Kidney (tissue), 14 donors: ENCODE measurements around the gene COQ10B. TPM values are rescaled to one million over a fixed set of nuclear protein-coding genes. Genes with fewer than 3 reads are reported as not detected.

Experiments used
- DNase-seq, 5 donors: peaks; one replicate each; pipeline ENCODE4 v3.0.0-alpha.2; 2013 to 2020
- FAIRE-seq: peaks from 2 replicates; lab custom pipeline; 2012; peaks lifted over from hg19 to GRCh38; lab: Jason Lieb, UNC
- H3K27ac ChIP-seq, 2 donors: one replicate each; pipeline ENCODE4 v1.7.0; 2013; ENCODE audit warnings: low read depth in 2 of 2, low read length in 2 of 2, inconsistent platforms in 1 of 2
- H3K27me3 ChIP-seq: one replicate; pipeline ENCODE4 v1.7.1; 2013; ENCODE audit warnings: low read length, inconsistent platforms; ENCODE audit not compliant: control insufficient read depth, insufficient read depth
- H3K36me3 ChIP-seq, 3 donors: one replicate each; pipeline versions ENCODE4 v1.7.0 to v1.7.1; 2013; ENCODE audit warnings: low read length in 3 of 3, control low read depth in 1 of 3, inconsistent platforms in 1 of 3; ENCODE audit not compliant: insufficient read depth in 3 of 3, control insufficient read depth in 2 of 3
- H3K4me1 ChIP-seq, 3 donors: one replicate each; pipeline versions ENCODE4 v1.7.0 to v1.7.1; 2013; ENCODE audit warnings: low read length in 3 of 3, inconsistent platforms in 1 of 3, low read depth in 1 of 3; ENCODE audit not compliant: control insufficient read depth in 2 of 3, insufficient read depth in 2 of 3
- H3K4me3 ChIP-seq, 3 donors: one replicate each; pipeline versions ENCODE4 v1.7.0 to v1.8.1; 2013; ENCODE audit warnings: low read length in 3 of 3, control low read depth in 1 of 3, inconsistent platforms in 1 of 3
- H3K9ac ChIP-seq, 3 donors: one replicate each; pipeline versions ENCODE4 v1.7.0 to v1.7.1; 2013; ENCODE audit warnings: low read length in 3 of 3, control low read depth in 1 of 3, inconsistent platforms in 1 of 3
- H3K9me3 ChIP-seq, 3 donors: one replicate each; pipeline versions ENCODE4 v1.7.0 to v1.7.1; 2013; ENCODE audit warnings: low read length in 3 of 3, control low read depth in 1 of 3, inconsistent platforms in 1 of 3; ENCODE audit not compliant: control insufficient read depth in 2 of 3, insufficient read depth in 1 of 3
- intact Hi-C: fragments of 100-400 bp; cut with DNase I; formaldehyde crosslinking; loops from one replicate; pipeline ENCODE4 v1.11.1; 2022
- polyA plus RNA-seq: library from polyadenylated mRNA; stranded (reverse); fragments of 350-450 nt; fragmentation: Illumina TruSeq; extraction: RNeasy Lipid Tissue Mini Kit (QIAGEN cat#74804); gene quantifications from one replicate; pipeline ENCODE4 v1.2.3, GENCODE V29; 2014; ENCODE audit warnings: low read depth, low replicate concordance; ENCODE audit not compliant: insufficient read depth
- total RNA-seq: library from RNA; stranded (reverse); fragmentation: NEBNext Ultra II Directional; extraction: Animal tissue kit (Norgen Biotek cat#: 25700); gene quantifications from one replicate; pipeline ENCODE4 v1.2.1, GENCODE V29; 2021
- TF ChIP-seq, protein P1 (sequence below): IDR thresholded peaks from 3 replicates; pipeline ENCODE4 v1.5.1; 2012; ENCODE audit warnings: mild to moderate bottlenecking, moderate library complexity, borderline replicate concordance; ENCODE audit not compliant: insufficient read depth; ENCODE audit errors: extremely low read depth
- donor health status: control.
- donor health status: control.
- donor health status: control.
- donor health status: control.
- donor health status: control.
- donor health status: DM: yes; HTN: yes; CAD: no.
- donor health status: Normal renal cell carcinoma (clear cell type).

COQ10B gene
- total and polyA plus RNA-seq, 2 donors from 2014 or later: 28.6 to 31.2 TPM

DNA sequence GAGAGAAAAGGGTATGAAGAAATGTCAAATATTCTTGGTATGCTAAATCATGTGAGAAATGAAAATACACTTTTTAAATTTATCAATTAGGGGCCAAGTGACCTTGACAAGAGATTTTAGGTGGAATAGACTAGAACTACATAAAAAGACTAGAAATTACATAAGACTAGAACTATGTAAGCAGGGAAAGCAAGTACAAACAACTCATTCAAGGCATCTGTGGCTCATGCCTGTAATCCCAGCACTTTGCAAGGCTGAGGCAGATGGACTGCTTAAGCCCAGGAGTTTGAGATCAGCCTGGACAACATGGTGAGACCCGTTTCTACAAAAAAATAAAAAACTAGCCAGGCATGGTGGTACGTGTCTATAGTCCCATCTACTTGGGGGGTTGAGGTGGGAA, 38.8 kb upstream of the COQ10B start:
- H3K27ac ChIP-seq: no peak overlapping the region
- no peaks in the 10 kb centered on the region for H3K4me1 ChIP-seq
- FAIRE-seq (no peak), DNase-seq (no peak)
- H3K36me3 ChIP-seq: peaks cover 22 to 61% (median 35%) of the 10 kb centered on the region in 3 donors
- intact Hi-C loops: no loop called here
- no peak overlapping the region for H3K4me3 ChIP-seq
- no peak overlapping the region for H3K9ac ChIP-seq
- TF ChIP-seq, protein P1, sequence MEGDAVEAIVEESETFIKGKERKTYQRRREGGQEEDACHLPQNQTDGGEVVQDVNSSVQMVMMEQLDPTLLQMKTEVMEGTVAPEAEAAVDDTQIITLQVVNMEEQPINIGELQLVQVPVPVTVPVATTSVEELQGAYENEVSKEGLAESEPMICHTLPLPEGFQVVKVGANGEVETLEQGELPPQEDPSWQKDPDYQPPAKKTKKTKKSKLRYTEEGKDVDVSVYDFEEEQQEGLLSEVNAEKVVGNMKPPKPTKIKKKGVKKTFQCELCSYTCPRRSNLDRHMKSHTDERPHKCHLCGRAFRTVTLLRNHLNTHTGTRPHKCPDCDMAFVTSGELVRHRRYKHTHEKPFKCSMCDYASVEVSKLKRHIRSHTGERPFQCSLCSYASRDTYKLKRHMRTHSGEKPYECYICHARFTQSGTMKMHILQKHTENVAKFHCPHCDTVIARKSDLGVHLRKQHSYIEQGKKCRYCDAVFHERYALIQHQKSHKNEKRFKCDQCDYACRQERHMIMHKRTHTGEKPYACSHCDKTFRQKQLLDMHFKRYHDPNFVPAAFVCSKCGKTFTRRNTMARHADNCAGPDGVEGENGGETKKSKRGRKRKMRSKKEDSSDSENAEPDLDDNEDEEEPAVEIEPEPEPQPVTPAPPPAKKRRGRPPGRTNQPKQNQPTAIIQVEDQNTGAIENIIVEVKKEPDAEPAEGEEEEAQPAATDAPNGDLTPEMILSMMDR: no peak
- no peaks in the 10 kb centered on the region for H3K9me3 ChIP-seq
- no peaks in the 10 kb centered on the region for H3K27me3 ChIP-seq

GRCh38 chr2:197416268-197416667, 37.1 kb upstream of the COQ10B start:
- TF ChIP-seq, protein P1: no peak
- no peaks in the 10 kb centered on the region for H3K9me3 ChIP-seq
- FAIRE-seq: no peak
- H3K4me3 ChIP-seq: no peak overlapping the region
- H3K9ac ChIP-seq: no peak overlapping the region
- no peak overlapping the region for H3K27ac ChIP-seq
- H3K36me3 ChIP-seq: peaks cover 19 to 58% (median 32%) of the 10 kb centered on the region in 3 donors
- no peaks in the 10 kb centered on the region for H3K4me1 ChIP-seq
- no peaks in the 10 kb centered on the region for H3K27me3 ChIP-seq
- intact Hi-C loops: no loop called here
- DNase-seq: no peak

GRCh38 chr2:197419438-197419837, 33.9 kb upstream of the COQ10B start:
- Histone ChIP-seq H3K4me1 (no peaks in the 10 kb centered on the region), H3K9ac (no peak overlapping the region), H3K36me3 (peaks cover 15 to 56% (median 27%) of the 10 kb centered on the region in 3 donors), H3K4me3 (no peak overlapping the region), H3K9me3 (no peaks in the 10 kb centered on the region), H3K27me3 (no peaks in the 10 kb centered on the region), H3K27ac (no peak overlapping the region)
- no peak for DNase-seq
- intact Hi-C loops: no loop called here
- no peak for FAIRE-seq
- TF ChIP-seq, protein P1: no peak

DNA sequence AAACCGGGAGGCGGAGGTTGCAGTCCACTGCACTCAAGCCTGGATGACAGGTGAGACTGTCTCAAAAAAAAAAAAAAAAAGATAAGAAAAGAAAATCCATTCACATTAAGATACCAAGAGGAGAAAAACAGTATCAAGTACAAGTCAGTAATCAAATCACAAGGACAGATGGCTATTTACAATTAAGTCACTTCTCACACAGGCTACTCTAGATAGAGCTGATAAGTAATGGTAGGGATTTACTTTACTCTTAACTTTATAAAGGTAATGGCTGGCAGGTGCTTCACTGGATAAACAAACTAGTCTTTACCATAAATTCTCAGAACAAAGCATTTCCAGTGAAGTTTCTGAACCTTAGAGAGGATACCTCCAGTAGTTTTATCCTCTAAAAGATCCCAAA, 30.0 kb upstream of the COQ10B start:
- no peaks in the 10 kb centered on the region for H3K9me3 ChIP-seq
- TF ChIP-seq, protein P1: no peak
- DNase-seq: no peak
- H3K27ac ChIP-seq: no peak overlapping the region
- H3K4me3 ChIP-seq: no peak overlapping the region
- H3K36me3 ChIP-seq: peaks cover 6 to 27% (median 10%) of the 10 kb centered on the region in 3 donors
- no peaks in the 10 kb centered on the region for H3K27me3 ChIP-seq
- FAIRE-seq: no peak
- H3K4me1 ChIP-seq: peaks cover 0 to 17% (median 6%) of the 10 kb centered on the region in 3 donors
- no peak overlapping the region for H3K9ac ChIP-seq
- intact Hi-C loops: no loop called here
